GM18502 (cell line): ENCODE data around the gene TKFC.

ENCODE experiments used
- ATAC-seq: cut with Tn5 transposase; IDR thresholded peaks from one replicate; pipeline ENCODE4 v1.9.1; 2021; ENCODE audit warnings: mild to moderate bottlenecking; ENCODE audit not compliant: unreplicated experiment, poor library complexity

TKFC gene

GRCh38 chr11:61343792-61344745 is 11.0 kb downstream of the TKFC start:
- no peak for ATAC-seq

GRCh38 chr11:61345170-61345610 is 12.2 kb downstream of the TKFC start:
- ATAC-seq = no peak

GRCh38 chr11:61345954-61346843 is 13.2 kb downstream of the TKFC start:
- no peak for ATAC-seq

GRCh38 chr11:61347916-61348461 is 15.0 kb downstream of the TKFC start:
- ATAC-seq = no peak

- ATAC-seq = no peak
These were observed 16.2 kb downstream of the TKFC start for GRCh38 chr11:61349189-61349751.

- ATAC-seq = no peak
These were observed 16.9 kb downstream of the TKFC start for GRCh38 chr11:61349916-61350315.

GRCh38 chr11:61350336-61350735 is 17.3 kb downstream of the TKFC start:
- ATAC-seq = no peak

- ATAC-seq = no peak
These were observed 17.8 kb downstream of the TKFC start for GRCh38 chr11:61350803-61351202.

- no peak for ATAC-seq
These were observed 19.0 kb downstream of the TKFC start for GRCh38 chr11:61352038-61352437.

- no peak for ATAC-seq
These were observed 20.4 kb downstream of the TKFC start for GRCh38 chr11:61353131-61354067.

- ATAC-seq = no peak
These were observed 21.2 kb downstream of the TKFC start for GRCh38 chr11:61354208-61354607.

GRCh38 chr11:61356706-61357105 is 23.7 kb downstream of the TKFC start:
- ATAC-seq = no peak

- peak; percentile 54 for ATAC-seq
These were observed 24.3 kb downstream of the TKFC start for GRCh38 chr11:61357233-61357893.

- ATAC-seq = no peak
These were observed 24.8 kb downstream of the TKFC start for GRCh38 chr11:61357894-61358239.

GRCh38 chr11:61358566-61358965 is 25.5 kb downstream of the TKFC start:
- ATAC-seq = no peak

- no peak for ATAC-seq
These were observed 26.5 kb downstream of the TKFC start for GRCh38 chr11:61359516-61359915.

- no peak for ATAC-seq
These were observed 28.3 kb downstream of the TKFC start for GRCh38 chr11:61361237-61361740.

GRCh38 chr11:61361741-61362541 is 28.9 kb downstream of the TKFC start, which contains the start of the genes CYB561A3 and TMEM138:
TSS of gene CYB561A3 (minus strand) at chr11:61361882. CDS start at chr11:61356713, 5,169 bp downstream.
TSS of gene TMEM138 (plus strand) at chr11:61362374. CDS start at chr11:61364391, 2,017 bp downstream.
- ATAC-seq = peak; percentile 83
